HCT116 (cell line): ENCODE measurements around the gene THSD8.

Experiments used
- CEBPB ChIP-seq: IDR thresholded peaks from 2 replicates; pipeline ENCODE4 v1.6.1; 2012; ENCODE audit warnings: low read depth
- CTCF ChIP-seq, 3 experiments: fragments of 200-600 bp in 1 of 3; sonication (generic) in 1 of 3; IDR thresholded peaks in 2 of 3; conservative IDR thresholded peaks in 1 of 3; 2 replicates each; pipeline ENCODE4 v1.5.1; 2012 to 2017; ENCODE audit warnings: low read depth in 2 of 3, low read length in 2 of 3, antibody characterized with exemption in 1 of 3, borderline replicate concordance in 1 of 3, control low read depth in 1 of 3, mild to moderate bottlenecking in 1 of 3, mixed read lengths in 1 of 3, mixed run types in 1 of 3, moderate library complexity in 1 of 3; ENCODE audit not compliant: insufficient read depth in 1 of 3
- EGR1 ChIP-seq: IDR thresholded peaks from 2 replicates; pipeline ENCODE4 v1.6.1; 2012; ENCODE audit warnings: low read depth
- EZH2 ChIP-seq: fragments of 200-600 bp; sonication (generic); IDR thresholded peaks from 2 replicates; pipeline ENCODE4 v1.6.1; 2017; ENCODE audit warnings: antibody characterized with exemption, mixed run types
- POLR2A ChIP-seq: IDR thresholded peaks from 2 replicates; pipeline ENCODE4 v1.7.0; 2011; ENCODE audit warnings: borderline replicate concordance; ENCODE audit not compliant: insufficient read depth, insufficient read length; ENCODE audit errors: extremely low read depth
- POLR2AphosphoS5 ChIP-seq: IDR thresholded peaks from 2 replicates; pipeline ENCODE4 v1.6.1; 2011; ENCODE audit warnings: mild to moderate bottlenecking, low read depth, low read length, moderate library complexity
- REST ChIP-seq: IDR thresholded peaks from 2 replicates; pipeline ENCODE4 v1.6.1; 2012; ENCODE audit warnings: low read depth
- SRF ChIP-seq: IDR thresholded peaks from 2 replicates; pipeline ENCODE4 v1.6.1; 2012; ENCODE audit warnings: low read depth
- ZBTB33 ChIP-seq: IDR thresholded peaks from 2 replicates; pipeline ENCODE4 v1.6.1; 2011; ENCODE audit warnings: mild to moderate bottlenecking, low read length, moderate library complexity; ENCODE audit not compliant: insufficient replicate concordance; ENCODE audit errors: extremely low read depth

- TF ChIP-seq CTCF (IDR thresholded peaks at IDR 0.05 in 2 of 3, conservative IDR thresholded peaks at IDR 0.05 in 1 of 3; ENCODE audit: borderline replicate concordance in 1 of 3, insufficient read depth in 1 of 3, low read depth in 2 of 3, low read length in 2 of 3): no peak
- no peak for TF ChIP-seq EGR1
- no peak for TF ChIP-seq POLR2A
- no peak for TF ChIP-seq EZH2
- TF ChIP-seq REST: no peak
- no peak for TF ChIP-seq POLR2AphosphoS5
- TF ChIP-seq CEBPB: no peak
- TF ChIP-seq SRF: no peak
- no peak for TF ChIP-seq ZBTB33
Measured at GRCh38 chr19:12767150-12767549, 34.7 kb upstream of the THSD8 start.
